H1 (cell line): Measurements from ENCODE around the gene ZNF789. TPM values are rescaled to one million over a fixed set of nuclear protein-coding genes. Genes with fewer than 3 reads are reported as not detected.

Source experiments
- CTCF ChIA-PET: fragments of 300-600 bp; sonication (Branson Sonifier 250); formaldehyde crosslinking; loops from one replicate; lab custom pipeline; 2021; ENCODE audit not compliant: partially characterized antibody; lab: Charles Lee
- POLR2A ChIA-PET: fragments of 300-600 bp; sonication (Branson Sonifier 250); formaldehyde crosslinking; loops from one replicate; lab custom pipeline; 2021; ENCODE audit warnings: inconsistent platforms; ENCODE audit not compliant: partially characterized antibody; lab: Charles Lee
- DNase-seq, 2 experiments: peaks; one replicate each; pipeline versions ENCODE4 v3.0.0 to v3.0.0-alpha.2; 2010 to 2022; ENCODE audit warnings: low spot score in 2 of 2, low read depth in 1 of 2, mixed read lengths in 1 of 2
- FAIRE-seq: peaks from 2 replicates; lab custom pipeline; 2011; peaks lifted over from hg19 to GRCh38; lab: Jason Lieb, UNC
- H2AFZ ChIP-seq: 2 replicates; pipeline ENCODE4 v1.8.1; 2012; ENCODE audit warnings: low read length, inconsistent platforms
- H2AK5ac ChIP-seq: 2 replicates; pipeline ENCODE4 v1.6.1; 2013; ENCODE audit warnings: low read depth, low read length
- H2BK120ac ChIP-seq: replicated peaks from 2 replicates; pipeline ENCODE3; 2013; ENCODE audit warnings: low read depth, low read length, inconsistent platforms
- H2BK12ac ChIP-seq: 2 replicates; pipeline ENCODE4 v1.6.1; 2013; ENCODE audit warnings: low read depth, low read length
- H2BK15ac ChIP-seq: 2 replicates; pipeline ENCODE4 v1.6.1; 2013; ENCODE audit warnings: low read length
- H2BK20ac ChIP-seq: 2 replicates; pipeline ENCODE4 v1.6.1; 2013; ENCODE audit warnings: low read length
- H2BK5ac ChIP-seq: 2 replicates; pipeline ENCODE4 v1.6.1; 2013; ENCODE audit warnings: low read depth, low read length
- H3K14ac ChIP-seq: 2 replicates; pipeline ENCODE4 v1.6.1; 2013; ENCODE audit warnings: inconsistent platforms; ENCODE audit not compliant: insufficient read length
- H3K18ac ChIP-seq: 2 replicates; pipeline ENCODE4 v1.6.1; 2013; ENCODE audit warnings: low read length; ENCODE audit errors: extremely low read depth
- H3K23ac ChIP-seq: 2 replicates; pipeline ENCODE4 v1.6.1; 2013; ENCODE audit warnings: inconsistent platforms; ENCODE audit not compliant: insufficient read length
- H3K23me2 ChIP-seq: 2 replicates; pipeline ENCODE4 v1.6.1; 2013; ENCODE audit warnings: low read depth, low read length
- H3K27ac ChIP-seq: 2 replicates; pipeline ENCODE4 v1.6.1; 2011; ENCODE audit warnings: low read depth, low read length, inconsistent platforms
- H3K27me3 ChIP-seq, 4 experiments: replicated peaks in 1 of 4; 1 replicate in 1 of 4; 2 replicates in 3 of 4; pipeline versions ENCODE4 v1.6.1 to v1.8.1; 2011 to 2013; ENCODE audit warnings: low read length in 3 of 4, mild to moderate bottlenecking in 3 of 4, inconsistent platforms in 2 of 4, mixed read lengths in 2 of 4, moderate library complexity in 1 of 4; ENCODE audit not compliant: control insufficient read depth in 3 of 4, insufficient read depth in 3 of 4; ENCODE audit errors: extremely low read depth in 1 of 4
- H3K36me3 ChIP-seq, 4 experiments: 2 replicates each; pipeline versions ENCODE4 v1.6.1 to v1.8.1; 2011 to 2013; ENCODE audit warnings: mild to moderate bottlenecking in 4 of 4, low read length in 3 of 4, moderate library complexity in 2 of 4, control low read depth in 1 of 4, inconsistent platforms in 1 of 4; ENCODE audit not compliant: insufficient read depth in 4 of 4, control insufficient read depth in 2 of 4
- H3K4ac ChIP-seq: replicated peaks from 2 replicates; pipeline ENCODE3; 2013; ENCODE audit warnings: low read length, low read depth, mixed read lengths, inconsistent platforms; ENCODE audit not compliant: insufficient read length
- H3K4me1 ChIP-seq, 4 experiments: replicated peaks in 1 of 4; 1 replicate in 1 of 4; 2 replicates in 3 of 4; pipeline versions ENCODE4 v1.6.1 to v1.8.1; 2011 to 2013; ENCODE audit warnings: low read length in 3 of 4, inconsistent platforms in 2 of 4, mixed read lengths in 1 of 4; ENCODE audit not compliant: insufficient read depth in 4 of 4, control insufficient read depth in 3 of 4
- H3K4me2 ChIP-seq, 2 experiments: 2 replicates each; pipeline versions ENCODE4 v1.6.1 to v1.8.1; 2011 to 2013; ENCODE audit warnings: low read depth in 2 of 2, low read length in 2 of 2, control low read depth in 1 of 2, inconsistent platforms in 1 of 2, mild to moderate bottlenecking in 1 of 2; ENCODE audit not compliant: insufficient read depth in 1 of 2
- H3K4me3 ChIP-seq, 4 experiments: fragments of 200-600, 300-600 bp in 1 of 4; sonication (generic), shearing (Covaris generic), sonication (Bioruptor Twin) in 1 of 4; 2 replicates each; pipeline versions ENCODE4 v1.5.1 to v1.8.1; 2011 to 2016; ENCODE audit warnings: low read length in 4 of 4, low read depth in 3 of 4, control low read depth in 2 of 4, inconsistent platforms in 2 of 4, mild to moderate bottlenecking in 2 of 4, mixed read lengths in 1 of 4, moderate library complexity in 1 of 4; ENCODE audit not compliant: insufficient read depth in 2 of 4; ENCODE audit errors: extremely low read depth in 1 of 4
- H3K56ac ChIP-seq: replicated peaks from 2 replicates; pipeline ENCODE3; 2013; ENCODE audit warnings: low read depth, mild to moderate bottlenecking, mixed read lengths, low read length, inconsistent platforms; ENCODE audit not compliant: insufficient read length
- H3K79me1 ChIP-seq: 2 replicates; pipeline ENCODE4 v1.6.1; 2013; ENCODE audit warnings: low read depth, low read length, control low read depth
- H3K79me2 ChIP-seq, 2 experiments: 2 replicates each; pipeline versions ENCODE4 v1.6.1 to v1.8.1; 2012 to 2013; ENCODE audit warnings: low read length in 2 of 2, mild to moderate bottlenecking in 2 of 2, inconsistent platforms in 1 of 2; ENCODE audit not compliant: insufficient read depth in 2 of 2, control insufficient read depth in 1 of 2
- H3K9ac ChIP-seq, 4 experiments: replicated peaks in 1 of 4; 1 replicate in 1 of 4; 2 replicates in 3 of 4; pipeline versions ENCODE4 v1.6.1 to v1.8.1; 2011 to 2013; ENCODE audit warnings: low read depth in 3 of 4, low read length in 3 of 4, control low read depth in 2 of 4, mild to moderate bottlenecking in 2 of 4, moderate library complexity in 2 of 4, inconsistent platforms in 1 of 4; ENCODE audit errors: extremely low read depth in 1 of 4
- H3K9me3 ChIP-seq, 2 experiments: 2 replicates each; pipeline versions ENCODE4 v1.6.1 to v1.8.1; 2012 to 2013; ENCODE audit warnings: mild to moderate bottlenecking in 2 of 2, moderate library complexity in 2 of 2, control low read depth in 1 of 2, inconsistent platforms in 1 of 2, low read depth in 1 of 2, low read length in 1 of 2, mixed read lengths in 1 of 2; ENCODE audit not compliant: insufficient read depth in 2 of 2
- H4K20me1 ChIP-seq, 2 experiments: replicated peaks in 1 of 2; 2 replicates each; pipeline versions ENCODE3 to v1.8.1; 2011 to 2013; ENCODE audit warnings: inconsistent platforms in 2 of 2, low read length in 2 of 2, mild to moderate bottlenecking in 1 of 2; ENCODE audit not compliant: insufficient read depth in 2 of 2, control insufficient read depth in 1 of 2
- H4K5ac ChIP-seq: 2 replicates; pipeline ENCODE4 v1.6.1; 2013; ENCODE audit warnings: low read length, low read depth, mixed read lengths, inconsistent platforms; ENCODE audit not compliant: insufficient read length
- H4K8ac ChIP-seq: 2 replicates; pipeline ENCODE4 v1.8.0; 2013; ENCODE audit warnings: mild to moderate bottlenecking, moderate library complexity, low read length, inconsistent platforms; ENCODE audit not compliant: insufficient read depth; ENCODE audit errors: extremely low read depth
- H4K91ac ChIP-seq: replicated peaks from 2 replicates; pipeline ENCODE3; 2013; ENCODE audit warnings: low read length, mixed read lengths, inconsistent platforms; ENCODE audit not compliant: insufficient read length
- BACH1 ChIP-seq: IDR thresholded peaks from 2 replicates; pipeline ENCODE4 v1.6.1; 2012; ENCODE audit warnings: low read length, improper control_type of control experiment
- CREB1 ChIP-seq: IDR thresholded peaks from 2 replicates; pipeline ENCODE4 v1.6.1; 2012; ENCODE audit warnings: inconsistent platforms
- EP300 ChIP-seq, 2 experiments: IDR thresholded peaks; 1 replicate in 1 of 2; 2 replicates in 1 of 2; pipeline ENCODE4 v1.6.1; 2011 to 2012; ENCODE audit warnings: low read depth in 2 of 2, low read length in 2 of 2, mild to moderate bottlenecking in 2 of 2, borderline replicate concordance in 1 of 2, inconsistent platforms in 1 of 2, moderate library complexity in 1 of 2
- GTF2F1 ChIP-seq: IDR thresholded peaks from 2 replicates; pipeline ENCODE4 v1.6.1; 2012; ENCODE audit warnings: low read depth, low read length, improper control_type of control experiment, borderline replicate concordance
- KDM5A ChIP-seq: fragments of 200-600 bp; IDR thresholded peaks from 2 replicates; pipeline ENCODE4 v1.7.1; 2012; ENCODE audit warnings: mild to moderate bottlenecking, low read length, inconsistent platforms, mixed read lengths
- MAFK ChIP-seq: IDR thresholded peaks from 2 replicates; pipeline ENCODE4 v1.6.1; 2012; ENCODE audit warnings: low read depth, mild to moderate bottlenecking, improper control_type of control experiment, low read length
- POU5F1 ChIP-seq: IDR thresholded peaks from 2 replicates; pipeline ENCODE4 v1.6.1; 2011; ENCODE audit warnings: low read depth, mild to moderate bottlenecking, low read length, moderate library complexity
- TAF1 ChIP-seq: IDR thresholded peaks from 2 replicates; pipeline ENCODE4 v1.6.1; 2011; ENCODE audit warnings: mild to moderate bottlenecking, low read depth, low read length
- TAF7 ChIP-seq: optimal IDR thresholded peaks from 2 replicates; pipeline ENCODE3; 2011; ENCODE audit warnings: low read depth, mild to moderate bottlenecking, inconsistent platforms, low read length, moderate library complexity, borderline replicate concordance
- WGBS, 2 experiments: shearing (Covaris generic) in 1 of 2; methylation state at CpG; one replicate each; pipeline versions ENCODE4 v1.1.6 to v1.1.7; 2013 to 2015; ENCODE audit warnings: low lambda C conversion rate in 2 of 2, mixed read lengths in 2 of 2, inconsistent platforms in 1 of 2, low coverage in 1 of 2, missing lambda C conversion rate in 1 of 2; ENCODE audit not compliant: insufficient replicate concordance in 2 of 2, insufficient coverage in 1 of 2, insufficient read length in 1 of 2; ENCODE audit errors: extremely low coverage in 1 of 2, missing lambda C conversion rate in 1 of 2; 5-methylcytosine and 5-hydroxymethylcytosine counted together
- long read RNA-seq, 2 experiments: library from RNA in 1 of 2; library from capped mRNA in 1 of 2; stranded (forward); transcript quantifications; one replicate each; pipeline ENCODE4 v2.0.0, GENCODE V29; 2021; ENCODE audit warnings: inconsistent platforms in 1 of 2
- polyA minus RNA-seq, 3 experiments: library from RNA; depleted of rRNA, polyadenylated mRNA; stranded (reverse); fragments of >200 nt; gene quantifications; 1 replicate in 2 of 3; 2 replicates in 1 of 3; pipeline ENCODE4 v1.2.3, GENCODE V29; 2011
- polyA plus RNA-seq, 7 experiments: library from polyadenylated mRNA; depleted of rRNA in 3 of 7; stranded (reverse) in 5 of 7; unstranded in 2 of 7; fragments of >200 nt in 5 of 7; fragments of 200-250 nt in 2 of 7; gene quantifications; 1 replicate in 5 of 7; 2 replicates in 1 of 7; 4 replicates in 1 of 7; pipeline versions ENCODE4 v1.2.1 to v1.2.3, GENCODE V29; 2011 to 2013; ENCODE audit warnings: missing spikeins in 2 of 7, mixed read lengths in 2 of 7
- total RNA-seq: library from RNA; stranded (reverse); fragmentation: NEBNext Ultra II Directional; extraction: Animal tissue kit (Norgen Biotek cat#: 25700); gene quantifications from 2 replicates; pipeline ENCODE4 v1.2.1, GENCODE V29; 2021

Gene ZNF789
- total RNA-seq (9.9 and 11.4 TPM in 2 replicates), polyA plus RNA-seq (2011; rRNA removed) (9.4 and 12.5 TPM in 2 replicates), polyA minus RNA-seq (2011; rRNA and poly(A)+ RNA removed) (8.8 and 11.4 TPM in 2 replicates)
- polyA plus RNA-seq (2011; cell fraction: cytosol; rRNA removed): 15.7 TPM
- 14.4 TPM for polyA plus RNA-seq (2011; cell fraction: nucleus; rRNA removed)
- polyA plus RNA-seq (2012, experiment 1 of 2): 11.7 to 15.0 TPM (median 12.4 TPM) in 4 replicates
- 5.3 TPM for polyA plus RNA-seq (2012, experiment 2 of 2)
- 9.7 TPM for polyA plus RNA-seq (2013, experiment 1 of 2)
- polyA plus RNA-seq (2013, experiment 2 of 2): 9.0 TPM
- polyA minus RNA-seq (2011; cell fraction: cytosol; rRNA and poly(A)+ RNA removed): 10.3 TPM
- polyA minus RNA-seq (2011; cell fraction: nucleus; rRNA and poly(A)+ RNA removed): 18.2 TPM
- long read RNA-seq, experiment 1, partial matches to known transcripts: 0 of 7 reads
- long read RNA-seq, experiment 1, other reads (novel, unspliced or antisense): 6 of 7 reads
- long read RNA-seq, experiment 2, partial matches to known transcripts: 0 of 5 reads
- long read RNA-seq, experiment 2, other reads (novel, unspliced or antisense): 3 of 5 reads

- POLR2A ChIA-PET: interaction anchor here (0.6 to 2.8 kb wide), 16 partner anchors 7 to 471 kb away, joined by 3 to 10 read pairs (median 4); partner anchors contain the start of genes ATP5MF, BUD31, PDAP1 and ZKSCAN5
- WGBS, 2 experiments: 2% methylated on average over 44 of the region's 56 CpGs; no CpG with 5 or more reads in 1 of the 2 experiments
- TF ChIP-seq MAFK: no peak
- TF ChIP-seq KDM5A: 0 out of 2 replicates have a peak, but pooled peaks have one; percentile 23
- no peak for TF ChIP-seq BACH1
- no peak for TF ChIP-seq EP300 (IDR thresholded peaks at IDR 0.05; ENCODE audit: borderline replicate concordance in 1 of 2, low read depth in 2 of 2, low read length in 2 of 2)
- peak; percentile 78 for TF ChIP-seq GTF2F1
- TF ChIP-seq TAF1: peak; percentile 98
- no peak for TF ChIP-seq POU5F1
- no peak for TF ChIP-seq CREB1
- peak; percentile 90 for TF ChIP-seq TAF7
Observed at GRCh38 chr7:99472561-99473314, at the start of gene ZNF789. TSS of gene ZNF789 (plus strand) at chr7:99472890. CDS start at chr7:99476457, 3,567 bp downstream.

More at GRCh38 chr7:99472561-99473314, at the start of gene ZNF789:
- H3K23me2 ChIP-seq: peaks cover 7% of the 10 kb centered on the region
- 0 out of 2 replicates have a peak within 1 kb of the TSS, but pooled peaks have one; percentile 75 for H2BK5ac ChIP-seq
- H3K4me2 ChIP-seq: peak within 1 kb of the TSS; percentile 78 to 86
- H2BK20ac ChIP-seq: no peak within 1 kb of the TSS
- no peak within 1 kb of the TSS for H2BK120ac ChIP-seq
- peaks cover 6% of the 10 kb centered on the region; the same call in 1 of the 2 replicates for H3K79me1 ChIP-seq
- peak; percentile 84 to 97 for DNase-seq
- no peaks in the 10 kb centered on the region for H3K27me3 ChIP-seq
- peak within 1 kb of the TSS; percentile 70; the same call in 1 of the 2 replicates for H2AFZ ChIP-seq
- 0 out of 2 replicates have a peak within 1 kb of the TSS, but pooled peaks have one; percentile 60 for H2BK12ac ChIP-seq
- CTCF ChIA-PET: interaction anchor here (1.1 to 1.4 kb wide), 2 partner anchors 13 to 14 kb away, joined by 3 to 4 read pairs; no protein-coding TSS in a partner anchor
- H2BK15ac ChIP-seq: no peak within 1 kb of the TSS
- no peak within 1 kb of the TSS for H3K23ac ChIP-seq
- FAIRE-seq: no peak
- no peak within 1 kb of the TSS for H2AK5ac ChIP-seq
- no peak within 1 kb of the TSS for H4K91ac ChIP-seq
- H4K5ac ChIP-seq: peak within 1 kb of the TSS; percentile 90
- no peak within 1 kb of the TSS for H3K14ac ChIP-seq
- peak within 1 kb of the TSS; percentile 84 for H3K27ac ChIP-seq
- H3K4me1 ChIP-seq: no peaks in the 10 kb centered on the region
- peak within 1 kb of the TSS; percentile 75 to 91 (median 90) for H3K4me3 ChIP-seq
- peaks cover 16 to 41% of the 10 kb centered on the region in 2 experiments for H3K79me2 ChIP-seq
- H3K56ac ChIP-seq: peak within 1 kb of the TSS; percentile 69
- no peaks in the 10 kb centered on the region for H3K9me3 ChIP-seq
- peak within 1 kb of the TSS; percentile 90 for H4K8ac ChIP-seq
- H3K4ac ChIP-seq: no peak within 1 kb of the TSS
- peaks cover 0 to 3% (median under 1%) of the 10 kb centered on the region in 4 experiments; a peak in 3 of 8 replicates for H3K36me3 ChIP-seq
- peaks cover 0 to 2% of the 10 kb centered on the region in 2 experiments for H4K20me1 ChIP-seq
- peak within 1 kb of the TSS; percentile 81 to 92 (median 84) for H3K9ac ChIP-seq
- H3K18ac ChIP-seq: peak within 1 kb of the TSS; percentile 95
